Hematopoietic multipotent progenitor cell treated with erythropoietin and hydrocortisone succinate and interleukin-3 and kit ligand, for 8 days (in vitro differentiated cells): ENCODE measurements around the gene ARHGAP23.

Source experiments
- DNase-seq: peaks from one replicate; pipeline ENCODE4 v3.0.0-alpha.2; 2015

ARHGAP23 gene

GRCh38 chr17:38447502-38448085, 19.3 kb downstream of the ARHGAP23 start:
- no peak for DNase-seq

GRCh38 chr17:38448208-38448771, 20.0 kb downstream of the ARHGAP23 start:
- no peak for DNase-seq

- no peak for DNase-seq
Measured at GRCh38 chr17:38449364-38449763, 21.1 kb downstream of the ARHGAP23 start.

- no peak for DNase-seq
Measured at GRCh38 chr17:38450557-38451029, 22.3 kb downstream of the ARHGAP23 start.

- DNase-seq, result no peak
Measured at GRCh38 chr17:38451030-38451839, 23.0 kb downstream of the ARHGAP23 start.

GRCh38 chr17:38451840-38452529, 23.7 kb downstream of the ARHGAP23 start:
- DNase-seq, result no peak

GRCh38 chr17:38452719-38453118, 24.5 kb downstream of the ARHGAP23 start:
- no peak for DNase-seq

GRCh38 chr17:38453951-38454421, 25.7 kb downstream of the ARHGAP23 start:
- DNase-seq, result peak; percentile 41

- no peak for DNase-seq
Measured at GRCh38 chr17:38454532-38454931, 26.3 kb downstream of the ARHGAP23 start.

- no peak for DNase-seq
Measured at GRCh38 chr17:38455288-38455915, 27.1 kb downstream of the ARHGAP23 start.

GRCh38 chr17:38456031-38456815, 28.0 kb downstream of the ARHGAP23 start:
- no peak for DNase-seq

- DNase-seq, result no peak
Measured at GRCh38 chr17:38457577-38458371, 29.5 kb downstream of the ARHGAP23 start.

GRCh38 chr17:38458521-38458920, 30.3 kb downstream of the ARHGAP23 start:
- no peak for DNase-seq

GRCh38 chr17:38459567-38459966, 31.3 kb downstream of the ARHGAP23 start:
- peak; percentile 31 for DNase-seq

GRCh38 chr17:38460082-38460715, 31.9 kb downstream of the ARHGAP23 start:
- peak; percentile 96 for DNase-seq

- DNase-seq, result peak; percentile 52
Measured at GRCh38 chr17:38460716-38461630, 32.7 kb downstream of the ARHGAP23 start.

GRCh38 chr17:38461683-38462082, 33.4 kb downstream of the ARHGAP23 start:
- DNase-seq, result no peak

- peak; percentile 55 for DNase-seq
Measured at GRCh38 chr17:38463451-38463858, 35.2 kb downstream of the ARHGAP23 start.

- DNase-seq, result peak; percentile 63
Measured at GRCh38 chr17:38464251-38464722, 36.0 kb downstream of the ARHGAP23 start.
